HG02678 (cell line): ENCODE results near the gene GKN1.
A peak's percentile ranks its signal among the peaks of the same experiment; 100 is the strongest.
"Not testable (repeated sequence)": the region's sequence is repeated elsewhere in the genome, so short reads cannot be mapped to it uniquely, and the experiment has no call there.

Experiments
- ATAC-seq: cut with Tn5 transposase; IDR thresholded peaks from one replicate; pipeline ENCODE4 v1.9.1; 2021; ENCODE audit warnings: mild to moderate bottlenecking, moderate library complexity; ENCODE audit not compliant: unreplicated experiment

The GKN1 gene

GRCh38 chr2:68974251-68974650 lies at the start of gene GKN1:
Gene GKN1, plus strand, starts transcription at chr2:68974636. Its CDS starts 42 bp downstream, at chr2:68974678.
- no peak for ATAC-seq

- no peak for ATAC-seq
These were observed 49.0 kb upstream of the GKN1 start for GRCh38 chr2:68925295-68925896.

- ATAC-seq, result no peak
These were observed 47.6 kb upstream of the GKN1 start for GRCh38 chr2:68926796-68927195.

- no peak for ATAC-seq
These were observed 43.2 kb upstream of the GKN1 start for GRCh38 chr2:68931149-68931711.

GRCh38 chr2:68931799-68932198 lies 42.6 kb upstream of the GKN1 start:
- ATAC-seq, result no peak

GRCh38 chr2:68932402-68932801 lies 42.0 kb upstream of the GKN1 start:
- ATAC-seq, result no peak

- ATAC-seq, result no peak
These were observed 40.4 kb upstream of the GKN1 start for GRCh38 chr2:68934021-68934420.

GRCh38 chr2:68935471-68935870 lies 39.0 kb upstream of the GKN1 start:
- ATAC-seq, result no peak

GRCh38 chr2:68936427-68936826 lies 38.0 kb upstream of the GKN1 start:
- no peak for ATAC-seq

- no peak for ATAC-seq
These were observed 37.5 kb upstream of the GKN1 start for GRCh38 chr2:68936889-68937288.

GRCh38 chr2:68937346-68938055 lies 36.9 kb upstream of the GKN1 start:
- no peak for ATAC-seq

GRCh38 chr2:68938938-68939337 lies 35.5 kb upstream of the GKN1 start:
- ATAC-seq, result no peak

GRCh38 chr2:68939962-68940361 lies 34.5 kb upstream of the GKN1 start:
- no peak for ATAC-seq

- ATAC-seq, result no peak
These were observed 34.1 kb upstream of the GKN1 start for GRCh38 chr2:68940369-68940768.

GRCh38 chr2:68942827-68943226 lies 31.6 kb upstream of the GKN1 start:
- no peak for ATAC-seq

GRCh38 chr2:68943581-68944568 lies 30.6 kb upstream of the GKN1 start:
- ATAC-seq, result peak; percentile 63

- ATAC-seq, result no peak
These were observed 28.3 kb upstream of the GKN1 start for GRCh38 chr2:68946117-68946516.

- no peak for ATAC-seq
These were observed 25.7 kb upstream of the GKN1 start for GRCh38 chr2:68948710-68949109.

- no peak for ATAC-seq
These were observed 22.5 kb upstream of the GKN1 start for GRCh38 chr2:68951899-68952298.

- ATAC-seq, result no peak
These were observed 21.4 kb upstream of the GKN1 start, which contains the start of gene GKN2 for GRCh38 chr2:68952887-68953521. Gene GKN2, minus strand, starts transcription at chr2:68952893. Its CDS starts 32 bp downstream, at chr2:68952861.

- not testable (repeated sequence) for ATAC-seq
These were observed 19.0 kb upstream of the GKN1 start for GRCh38 chr2:68955432-68955831.
